A549 (cell line): ENCODE measurements around the gene NINJ1. TPM values are rescaled to one million over a fixed set of nuclear protein-coding genes. Genes with fewer than 3 reads are reported as not detected.

ENCODE experiments used
- ATAC-seq, 2 experiments: fragments of 200-7000 bp in 1 of 2; fragments of >200 bp in 1 of 2; cut with Nextera tagmentation in 1 of 2; cut with Tn5 transposase in 1 of 2; 3 replicates each; pipeline versions ENCODE4 v1.8.0 to v1.9.1; 2018 to 2020; ENCODE audit warnings: mild to moderate bottlenecking in 1 of 2, moderate library complexity in 1 of 2
- CTCF ChIA-PET: fragments of 300-600 bp; sonication (Branson Sonifier 250); formaldehyde crosslinking; extraction: SDS; loops from one replicate; lab custom pipeline; 2021; ENCODE audit warnings: antibody characterized with exemption, inconsistent platforms; lab: Yijun Ruan, JAX
- POLR2A ChIA-PET: fragments of 350-600 bp; formaldehyde crosslinking; extraction: SDS; loops from one replicate; lab custom pipeline; 2021; ENCODE audit warnings: antibody characterized with exemption, inconsistent platforms; lab: Yijun Ruan, JAX
- DNase-seq, 2 experiments: peaks; one replicate each; pipeline versions ENCODE4 v3.0.0 to v3.0.0-alpha.2; 2011 to 2016; ENCODE audit warnings: low read depth in 1 of 2, low spot score in 1 of 2
- FAIRE-seq: peaks from 2 replicates; lab custom pipeline; 2011; peaks lifted over from hg19 to GRCh38; lab: Jason Lieb, UNC
- H3K27ac ChIP-seq, 2 experiments: fragments of >200 bp; sonication (Bioruptor Twin); formaldehyde crosslinking; 3 replicates each; pipeline ENCODE4 v1.5.1; 2016 to 2017
- H3K4me1 ChIP-seq: fragments of >200 bp; sonication (Bioruptor Twin); formaldehyde crosslinking; 3 replicates; pipeline ENCODE4 v1.6.1; 2016
- H3K4me2 ChIP-seq: fragments of >200 bp; sonication (Bioruptor Twin); formaldehyde crosslinking; 3 replicates; pipeline ENCODE4 v1.6.1; 2016
- H3K4me3 ChIP-seq: fragments of >200 bp; sonication (Bioruptor Twin); formaldehyde crosslinking; 3 replicates; pipeline ENCODE4 v1.5.1; 2016
- H3K9me3 ChIP-seq: fragments of >200 bp; sonication (Bioruptor Twin); formaldehyde crosslinking; 3 replicates; pipeline ENCODE4 v1.6.1; 2016
- ATOH8 ChIP-seq: fragments of 250-450 bp; sonication (Bioruptor Pico); IDR thresholded peaks from 2 replicates; pipeline ENCODE4 v1.5.0; 2020; ENCODE audit warnings: low read depth, mild to moderate bottlenecking, moderate library complexity
- CBX2 ChIP-seq: fragments of 200-600 bp; sonication (generic); IDR thresholded peaks from 2 replicates; pipeline ENCODE4 v1.6.1; 2016; ENCODE audit warnings: low read depth, mild to moderate bottlenecking, borderline replicate concordance
- CEBPB ChIP-seq, 2 experiments: fragments of >200 bp in 1 of 2; sonication (Bioruptor Twin) in 1 of 2; formaldehyde crosslinking in 1 of 2; IDR thresholded peaks; 2 replicates each; pipeline ENCODE4 v1.6.1; 2012 to 2016
- EP300 ChIP-seq, 2 experiments: fragments of >200 bp; sonication (Bioruptor Twin); formaldehyde crosslinking; IDR thresholded peaks; 2 replicates in 1 of 2; 3 replicates in 1 of 2; pipeline ENCODE4 v1.6.1; 2016 to 2017
- FOSL2 ChIP-seq, 2 experiments: fragments of 450-650 bp in 1 of 2; fragments of >200 bp in 1 of 2; sonication (Bioruptor Twin) in 1 of 2; formaldehyde crosslinking; IDR thresholded peaks; 2 replicates each; pipeline versions ENCODE4 v1.5.0 to v1.6.1; 2016 to 2020; ENCODE audit warnings: mild to moderate bottlenecking in 1 of 2, moderate library complexity in 1 of 2
- GATA3 ChIP-seq: IDR thresholded peaks from 2 replicates; pipeline ENCODE4 v1.6.1; 2012; ENCODE audit warnings: borderline replicate concordance
- KDM5A ChIP-seq: fragments of 200-600 bp; sonication (generic); IDR thresholded peaks from 2 replicates; pipeline ENCODE4 v1.6.1; 2016; ENCODE audit warnings: antibody characterized with exemption, mild to moderate bottlenecking
- MAZ ChIP-seq: fragments of 150-350 bp; IDR thresholded peaks from 2 replicates; pipeline ENCODE4 v1.6.1; 2014; ENCODE audit warnings: antibody characterized with exemption, low read depth, low read length, borderline replicate concordance
- PHF8 ChIP-seq: fragments of 200-600 bp; sonication (generic); IDR thresholded peaks from 2 replicates; pipeline ENCODE4 v1.6.1; 2016; ENCODE audit warnings: low read depth, mild to moderate bottlenecking, antibody characterized with exemption, moderate library complexity, borderline replicate concordance
- RAD21 ChIP-seq, 2 experiments: fragments of >200 bp in 1 of 2; sonication (Bioruptor Twin) in 1 of 2; formaldehyde crosslinking in 1 of 2; IDR thresholded peaks in 1 of 2; conservative IDR thresholded peaks in 1 of 2; 2 replicates in 1 of 2; 3 replicates in 1 of 2; pipeline ENCODE4 v1.6.1; 2012 to 2018; ENCODE audit warnings: inconsistent platforms in 1 of 2
- RARB ChIP-seq: fragments of 250-450 bp; sonication (Bioruptor Pico); IDR thresholded peaks from 2 replicates; pipeline ENCODE4 v1.8.0; 2021; ENCODE audit warnings: mild to moderate bottlenecking, moderate library complexity
- RCOR1 ChIP-seq: fragments of 150-350 bp; IDR thresholded peaks from 2 replicates; pipeline ENCODE4 v1.6.1; 2014; ENCODE audit warnings: antibody characterized with exemption, low read length, low read depth
- REST ChIP-seq: fragments of 200-600 bp; sonication (generic); IDR thresholded peaks from 2 replicates; pipeline ENCODE4 v1.6.1; 2016; ENCODE audit warnings: antibody characterized with exemption, mild to moderate bottlenecking, moderate library complexity
- RFX5 ChIP-seq: fragments of 450-650 bp; IDR thresholded peaks from 2 replicates; pipeline ENCODE4 v1.7.1; 2014; ENCODE audit warnings: antibody characterized with exemption, mild to moderate bottlenecking, moderate library complexity
- USF2 ChIP-seq: fragments of 450-650 bp; IDR thresholded peaks from 2 replicates; pipeline ENCODE4 v1.6.1; 2014; ENCODE audit warnings: antibody characterized with exemption
- WGBS: methylation state at CpG from one replicate; pipeline ENCODE4 v1.1.6; 2017; ENCODE audit errors: missing lambda C conversion rate; 5-methylcytosine and 5-hydroxymethylcytosine counted together
- polyA plus RNA-seq, 4 experiments: library from polyadenylated mRNA; depleted of rRNA in 3 of 4; stranded (reverse); fragments of >200 nt; fragmentation: RNase III in 1 of 4; extraction: RNeasy Plus Mini Kit Qiagen cat#74134 plus additional on column Dnase treatment in 1 of 4; gene quantifications; 2 replicates in 3 of 4; 3 replicates in 1 of 4; pipeline ENCODE4 v1.2.3, GENCODE V29; 2011 to 2017
- TF ChIP-seq, protein P1 (sequence below): fragments of >200 bp; sonication (Bioruptor Twin); formaldehyde crosslinking; IDR thresholded peaks from 2 replicates; pipeline ENCODE4 v1.6.1; 2016
- TF ChIP-seq, protein P2 (sequence below): IDR thresholded peaks from 2 replicates; pipeline ENCODE4 v1.6.1; 2012
- TF ChIP-seq, protein P3 (sequence below): fragments of 150-350 bp; IDR thresholded peaks from 2 replicates; pipeline ENCODE4 v1.6.1; 2014; ENCODE audit warnings: low read depth, mild to moderate bottlenecking, low read length

NINJ1 gene
- polyA plus RNA-seq, 2 of the 4 experiments (the other 2 are of a cell fraction): 27.0 to 60.4 TPM

GRCh38 chr9:93090091-93090655 lies 43.9 kb downstream of the NINJ1 start:
- CTCF ChIA-PET: interaction anchor here (0.6 to 3.4 kb wide), 3 partner anchors 73 to 1365 kb away, joined by 3 to 12 read pairs (median 4); no protein-coding TSS in a partner anchor
- no peak for FAIRE-seq

GRCh38 chr9:93089481-93089991 lies 44.5 kb downstream of the NINJ1 start:
- DNase-seq: no peak
- ChIA-PET CTCF (interaction anchor here (0.6 to 3.4 kb wide), 3 partner anchors 18 to 86 kb away, joined by 4 to 12 read pairs (median 4); no protein-coding TSS in a partner anchor), POLR2A (no interaction called here)
- TF ChIP-seq MAZ (no peak), USF2 (no peak), RFX5 (no peak), ATOH8 (CRISPR knock-in tag) (no peak), PHF8 (no peak), RARB (no peak), KDM5A (no peak), RAD21 (conservative IDR thresholded peaks at IDR 0.05 in 1 of 2, IDR thresholded peaks at IDR 0.05 in 1 of 2) (no peak), GATA3 (no peak), EP300 (IDR thresholded peaks at IDR 0.05) (no peak)
- TF ChIP-seq, protein P1, sequence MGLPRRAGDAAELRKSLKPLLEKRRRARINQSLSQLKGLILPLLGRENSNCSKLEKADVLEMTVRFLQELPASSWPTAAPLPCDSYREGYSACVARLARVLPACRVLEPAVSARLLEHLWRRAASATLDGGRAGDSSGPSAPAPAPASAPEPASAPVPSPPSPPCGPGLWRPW: no peak
- TF ChIP-seq, protein P2, sequence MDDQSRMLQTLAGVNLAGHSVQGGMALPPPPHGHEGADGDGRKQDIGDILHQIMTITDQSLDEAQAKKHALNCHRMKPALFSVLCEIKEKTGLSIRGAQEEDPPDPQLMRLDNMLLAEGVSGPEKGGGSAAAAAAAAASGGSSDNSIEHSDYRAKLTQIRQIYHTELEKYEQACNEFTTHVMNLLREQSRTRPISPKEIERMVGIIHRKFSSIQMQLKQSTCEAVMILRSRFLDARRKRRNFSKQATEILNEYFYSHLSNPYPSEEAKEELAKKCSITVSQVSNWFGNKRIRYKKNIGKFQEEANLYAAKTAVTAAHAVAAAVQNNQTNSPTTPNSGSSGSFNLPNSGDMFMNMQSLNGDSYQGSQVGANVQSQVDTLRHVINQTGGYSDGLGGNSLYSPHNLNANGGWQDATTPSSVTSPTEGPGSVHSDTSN: no peak
- TF ChIP-seq, protein P3, sequence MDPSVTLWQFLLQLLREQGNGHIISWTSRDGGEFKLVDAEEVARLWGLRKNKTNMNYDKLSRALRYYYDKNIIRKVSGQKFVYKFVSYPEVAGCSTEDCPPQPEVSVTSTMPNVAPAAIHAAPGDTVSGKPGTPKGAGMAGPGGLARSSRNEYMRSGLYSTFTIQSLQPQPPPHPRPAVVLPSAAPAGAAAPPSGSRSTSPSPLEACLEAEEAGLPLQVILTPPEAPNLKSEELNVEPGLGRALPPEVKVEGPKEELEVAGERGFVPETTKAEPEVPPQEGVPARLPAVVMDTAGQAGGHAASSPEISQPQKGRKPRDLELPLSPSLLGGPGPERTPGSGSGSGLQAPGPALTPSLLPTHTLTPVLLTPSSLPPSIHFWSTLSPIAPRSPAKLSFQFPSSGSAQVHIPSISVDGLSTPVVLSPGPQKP: no peak
- Histone ChIP-seq H3K4me3 (no peak overlapping the region), H3K4me1 (peaks cover 32% of the 10 kb centered on the region), H3K9me3 (peaks cover 19% of the 10 kb centered on the region), H3K4me2 (no peak overlapping the region), H3K27ac (no peak overlapping the region)
- 71% methylated on average over 12 of the region's 12 CpGs for WGBS
- no peak for FAIRE-seq
- no peak for ATAC-seq

More at GRCh38 chr9:93090091-93090655, 43.9 kb downstream of the NINJ1 start:
- DNase-seq (no peak), ATAC-seq (no peak)
- no peak overlapping the region for H3K27ac ChIP-seq
- peaks cover 38% of the 10 kb centered on the region for H3K4me1 ChIP-seq
- TF ChIP-seq CEBPB (IDR thresholded peaks at IDR 0.05) (no peak), FOSL2 (IDR thresholded peaks at IDR 0.05) (no peak), FOSL2 (CRISPR knock-in tag; IDR thresholded peaks at IDR 0.05) (no peak), RCOR1 (no peak), CBX2 (no peak), EP300 (IDR thresholded peaks at IDR 0.05) (no peak)
- H3K9me3 ChIP-seq: peaks cover 19% of the 10 kb centered on the region
- no peak overlapping the region for H3K4me2 ChIP-seq
- 93% methylated on average over 8 of the region's 8 CpGs for WGBS
- POLR2A ChIA-PET: no interaction called here
- no peak overlapping the region for H3K4me3 ChIP-seq

- POLR2A ChIA-PET: no interaction called here
- Histone ChIP-seq H3K4me2 (no peak overlapping the region), H3K9me3 (peaks cover 19% of the 10 kb centered on the region)
- WGBS: 58% methylated on average over 5 of the region's 5 CpGs
- no peak for FAIRE-seq
- no peak for TF ChIP-seq REST
- no peak for TF ChIP-seq CBX2
- TF ChIP-seq, all 56 proteins: peak for 0
- DNase-seq: no peak
- CTCF ChIA-PET: interaction anchor here (0.6 to 3.4 kb wide), 2 partner anchors 18 to 86 kb away, joined by 4 to 12 read pairs; no protein-coding TSS in a partner anchor
- no peak for ATAC-seq
- H3K4me3 ChIP-seq: no peak overlapping the region
- no peak overlapping the region for H3K27ac ChIP-seq
- H3K4me1 ChIP-seq: peaks cover 29% of the 10 kb centered on the region
These were observed 45.0 kb downstream of the NINJ1 start for GRCh38 chr9:93089024-93089423.
